HEK293T (cell line): ENCODE results near the gene CYP2C8.
"Not testable (repeated sequence)": the region's sequence is repeated elsewhere in the genome, so short reads cannot be mapped to it uniquely, and the experiment has no call there.

ENCODE experiments used
- CTCF ChIA-PET: fragments of 350-600 bp; formaldehyde crosslinking; extraction: SDS; loops from one replicate; lab custom pipeline; 2021; ENCODE audit warnings: antibody characterized with exemption, inconsistent platforms; lab: Yijun Ruan, JAX
- POLR2A ChIA-PET: fragments of 350-600 bp; formaldehyde crosslinking; extraction: SDS; loops from one replicate; lab custom pipeline; 2020; ENCODE audit warnings: antibody characterized with exemption, inconsistent platforms; lab: Yijun Ruan, JAX
- DNase-seq: peaks from one replicate; pipeline ENCODE4 v3.0.0; 2012; ENCODE audit warnings: mixed read lengths; ENCODE audit errors: extremely low spot score
- ARNT ChIP-seq: fragments of 450-650 bp; IDR thresholded peaks from 2 replicates; pipeline ENCODE4 v1.6.1; 2017; ENCODE audit warnings: mild to moderate bottlenecking
- BHLHE40 ChIP-seq: fragments of 450-650 bp; IDR thresholded peaks from 2 replicates; pipeline ENCODE4 v1.6.1; 2016; ENCODE audit warnings: mild to moderate bottlenecking, moderate library complexity, borderline replicate concordance
- CTBP1 ChIP-seq: fragments of 450-650 bp; IDR thresholded peaks from 2 replicates; pipeline ENCODE4 v1.6.1; 2016; ENCODE audit warnings: borderline replicate concordance
- ELF4 ChIP-seq: fragments of 450-650 bp; IDR thresholded peaks from 2 replicates; pipeline ENCODE4 v1.6.1; 2017; ENCODE audit warnings: antibody characterized with exemption
- FOXA1 ChIP-seq: fragments of 450-650 bp; IDR thresholded peaks from 2 replicates; pipeline ENCODE4 v1.6.1; 2016; ENCODE audit warnings: mild to moderate bottlenecking
- FOXK2 ChIP-seq: fragments of 450-650 bp; IDR thresholded peaks from 2 replicates; pipeline ENCODE4 v1.6.1; 2016; ENCODE audit warnings: mild to moderate bottlenecking
- FOXM1 ChIP-seq: fragments of 450-650 bp; IDR thresholded peaks from 2 replicates; pipeline ENCODE4 v1.6.1; 2017; ENCODE audit warnings: mild to moderate bottlenecking, borderline replicate concordance
- HDGF ChIP-seq: fragments of 450-650 bp; IDR thresholded peaks from 2 replicates; pipeline ENCODE4 v1.6.1; 2017; ENCODE audit warnings: antibody characterized with exemption, borderline replicate concordance
- L3MBTL2 ChIP-seq: fragments of 450-650 bp; conservative IDR thresholded peaks from 2 replicates; pipeline ENCODE4 v1.6.1; 2016; ENCODE audit warnings: mild to moderate bottlenecking
- LEF1 ChIP-seq: fragments of 450-650 bp; IDR thresholded peaks from 2 replicates; pipeline ENCODE4 v1.6.1; 2017; ENCODE audit warnings: mild to moderate bottlenecking, borderline replicate concordance
- NFRKB ChIP-seq: fragments of 450-650 bp; IDR thresholded peaks from 2 replicates; pipeline ENCODE4 v1.6.1; 2016; ENCODE audit warnings: mild to moderate bottlenecking, moderate library complexity
- SP1 ChIP-seq: fragments of 450-650 bp; IDR thresholded peaks from 2 replicates; pipeline ENCODE4 v1.6.1; 2017
- SUZ12 ChIP-seq: fragments of 450-650 bp; IDR thresholded peaks from 2 replicates; pipeline ENCODE4 v1.6.1; 2016; ENCODE audit warnings: mild to moderate bottlenecking
- TARDBP ChIP-seq: fragments of 450-650 bp; IDR thresholded peaks from 2 replicates; pipeline ENCODE4 v1.6.1; 2016
- ZNF384 ChIP-seq: fragments of 450-650 bp; IDR thresholded peaks from 2 replicates; pipeline ENCODE4 v1.6.1; 2016
- TF ChIP-seq, protein P1 (sequence below): fragments of 450-650 bp; IDR thresholded peaks from 2 replicates; pipeline ENCODE4 v1.6.1; 2016

Gene CYP2C8

DNA sequence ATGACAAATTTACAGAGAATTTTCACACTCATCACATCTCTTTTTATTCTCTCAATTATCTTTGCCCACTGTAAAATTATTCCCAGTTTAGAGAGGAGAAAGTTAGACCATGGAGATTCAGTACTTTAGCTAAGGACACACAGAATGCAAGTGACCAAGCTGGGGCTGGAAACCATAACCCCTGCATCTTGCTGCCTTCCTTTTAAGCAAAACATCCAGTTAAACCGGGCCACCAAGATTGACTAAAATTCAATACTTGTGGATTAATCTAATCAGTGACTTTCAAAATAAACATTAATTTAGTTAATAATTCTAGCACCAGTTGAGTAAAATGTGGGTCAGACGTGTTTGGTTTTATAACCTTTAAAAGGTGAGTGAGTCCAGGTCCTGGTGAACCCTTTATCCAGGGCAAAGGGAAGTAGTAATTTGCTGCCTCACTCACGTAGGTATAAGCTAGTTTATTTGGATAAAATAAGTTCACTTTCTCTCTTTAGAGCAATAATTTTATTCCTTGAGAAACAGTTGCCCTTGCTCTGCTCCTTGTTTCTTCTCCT is 1.9 kb upstream of the CYP2C8 start:
- POLR2A ChIA-PET: no interaction called here
- CTCF ChIA-PET: no interaction called here
- DNase-seq: no peak
- TF ChIP-seq LEF1 (no peak), HDGF (no peak), ARNT (no peak), SP1 (no peak), NFRKB (no peak), SUZ12 (no peak), L3MBTL2 (no peak)
- TF ChIP-seq, protein P1, sequence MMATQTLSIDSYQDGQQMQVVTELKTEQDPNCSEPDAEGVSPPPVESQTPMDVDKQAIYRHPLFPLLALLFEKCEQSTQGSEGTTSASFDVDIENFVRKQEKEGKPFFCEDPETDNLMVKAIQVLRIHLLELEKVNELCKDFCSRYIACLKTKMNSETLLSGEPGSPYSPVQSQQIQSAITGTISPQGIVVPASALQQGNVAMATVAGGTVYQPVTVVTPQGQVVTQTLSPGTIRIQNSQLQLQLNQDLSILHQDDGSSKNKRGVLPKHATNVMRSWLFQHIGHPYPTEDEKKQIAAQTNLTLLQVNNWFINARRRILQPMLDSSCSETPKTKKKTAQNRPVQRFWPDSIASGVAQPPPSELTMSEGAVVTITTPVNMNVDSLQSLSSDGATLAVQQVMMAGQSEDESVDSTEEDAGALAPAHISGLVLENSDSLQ: no peak

DNA sequence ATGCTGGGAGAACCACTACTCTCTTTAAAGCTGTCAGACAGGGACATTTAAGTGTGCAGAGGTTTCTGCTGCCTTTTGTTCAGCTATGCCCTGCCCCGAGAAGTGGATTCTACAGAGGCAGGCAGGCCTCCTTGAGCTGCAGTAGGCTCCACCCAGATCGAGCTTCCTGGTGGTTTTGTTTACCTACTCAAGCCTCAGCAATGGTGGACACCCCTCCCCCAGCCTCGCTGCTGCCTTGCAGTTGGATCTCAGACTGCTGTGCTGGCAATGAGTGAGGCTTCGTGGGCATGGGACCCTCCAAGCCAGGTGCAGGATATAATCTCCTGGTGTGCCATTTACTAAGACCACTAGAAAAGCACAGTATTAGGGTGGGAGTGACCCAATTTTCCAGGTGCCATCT is 5.2 kb downstream of the CYP2C8 start:
- DNase-seq, POLR2A ChIA-PET, CTCF ChIA-PET: not testable (repeated sequence)

DNA sequence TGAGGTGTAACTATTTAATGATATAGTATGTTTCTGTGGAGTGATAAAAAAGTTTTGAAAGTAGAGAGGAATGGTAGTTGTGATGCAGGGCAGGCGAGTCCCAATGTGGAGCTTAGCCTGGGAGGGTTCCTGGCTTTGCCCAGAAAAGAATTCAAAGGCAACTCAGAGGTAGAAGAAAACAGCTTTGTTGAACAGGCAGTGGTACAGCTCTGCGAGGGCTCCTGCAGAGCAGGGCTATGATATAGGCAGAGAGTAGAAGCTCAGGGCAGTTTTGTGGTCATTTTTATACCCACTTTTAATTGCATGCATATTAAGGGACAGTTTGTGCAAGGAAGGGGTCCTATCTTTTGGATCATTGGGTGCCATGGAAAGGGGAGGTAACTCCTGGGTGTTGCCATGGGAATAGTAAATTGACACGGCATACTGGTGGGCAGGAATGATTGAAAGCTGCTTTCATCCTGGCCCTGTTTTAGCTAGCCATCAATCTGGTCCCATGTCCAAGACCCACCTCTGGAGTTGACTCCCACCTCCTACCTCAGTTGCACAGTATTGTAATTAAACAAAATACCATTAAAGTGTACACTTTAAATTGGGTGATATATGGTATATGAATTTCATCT is 12.4 kb downstream of the CYP2C8 start:
- CTCF ChIA-PET: no interaction called here
- POLR2A ChIA-PET: no interaction called here
- TF ChIP-seq SUZ12 (no peak), BHLHE40 (no peak), HDGF (no peak), FOXK2 (no peak), CTBP1 (no peak)

DNA sequence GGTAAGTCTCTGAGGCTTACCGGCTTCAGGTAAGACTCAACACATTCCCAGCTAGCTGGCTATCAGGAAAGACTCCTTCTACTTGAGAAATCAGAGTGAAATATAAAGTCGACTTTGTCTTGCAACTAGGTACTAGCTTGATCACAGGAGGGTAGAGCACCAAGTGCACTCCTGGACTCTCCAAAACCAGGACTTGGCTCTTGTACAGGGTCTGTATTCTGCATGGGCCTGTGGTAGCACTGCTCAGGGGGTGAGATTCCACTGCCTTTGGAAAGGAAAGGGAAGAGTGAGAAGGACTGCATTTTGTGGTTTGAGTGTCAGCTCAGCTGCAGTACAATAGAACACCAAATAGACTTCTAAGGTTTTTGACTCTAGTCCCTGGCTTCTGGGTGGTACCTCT is 19.4 kb downstream of the CYP2C8 start:
- ChIA-PET CTCF (no interaction called here), POLR2A (no interaction called here)
- TF ChIP-seq ELF4 (no peak), FOXK2 (no peak), FOXA1 (no peak), TARDBP (no peak), L3MBTL2 (no peak), NFRKB (no peak), LEF1 (no peak), SUZ12 (no peak), ARNT (no peak), HDGF (no peak), ZNF384 (no peak), SP1 (no peak)
- TF ChIP-seq, protein P1: no peak
- DNase-seq: no peak

More for the DNA sequence above, 12.4 kb downstream of the CYP2C8 start:
- DNase-seq: no peak

DNA sequence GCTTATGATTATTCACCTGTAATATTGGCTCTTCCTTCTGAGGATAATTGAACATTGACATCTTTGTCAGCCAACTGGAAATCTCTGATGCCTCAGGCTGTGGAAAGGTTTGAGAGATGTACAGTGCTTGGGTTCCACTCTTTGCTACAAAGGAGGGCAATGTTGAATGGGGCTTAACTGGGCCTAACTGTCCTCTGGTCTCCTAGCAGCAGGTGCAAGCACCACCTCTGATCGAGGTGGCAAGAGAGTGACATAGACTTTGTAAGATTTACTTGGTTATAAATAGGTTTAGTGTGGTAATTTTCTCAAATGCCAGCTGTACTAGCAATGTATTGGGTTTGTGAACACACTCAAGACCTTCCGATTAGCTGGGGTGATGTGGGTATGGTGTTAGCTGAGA is 21.1 kb downstream of the CYP2C8 start:
- TF ChIP-seq CTBP1: no peak
- no peak for TF ChIP-seq ARNT
- TF ChIP-seq LEF1: no peak
- TF ChIP-seq ZNF384: no peak
- no peak for TF ChIP-seq L3MBTL2
- no peak for TF ChIP-seq BHLHE40
- TF ChIP-seq SUZ12: no peak
- no peak for TF ChIP-seq FOXM1
- TF ChIP-seq NFRKB: no peak
- no peak for TF ChIP-seq HDGF
- no peak for TF ChIP-seq SP1
- TF ChIP-seq, protein P1: no peak
- TF ChIP-seq FOXK2: no peak
- no peak for TF ChIP-seq FOXA1
- TF ChIP-seq ELF4: no peak
- TF ChIP-seq TARDBP: no peak
- ChIA-PET CTCF (no interaction called here), POLR2A (no interaction called here)
- no peak for DNase-seq

DNA sequence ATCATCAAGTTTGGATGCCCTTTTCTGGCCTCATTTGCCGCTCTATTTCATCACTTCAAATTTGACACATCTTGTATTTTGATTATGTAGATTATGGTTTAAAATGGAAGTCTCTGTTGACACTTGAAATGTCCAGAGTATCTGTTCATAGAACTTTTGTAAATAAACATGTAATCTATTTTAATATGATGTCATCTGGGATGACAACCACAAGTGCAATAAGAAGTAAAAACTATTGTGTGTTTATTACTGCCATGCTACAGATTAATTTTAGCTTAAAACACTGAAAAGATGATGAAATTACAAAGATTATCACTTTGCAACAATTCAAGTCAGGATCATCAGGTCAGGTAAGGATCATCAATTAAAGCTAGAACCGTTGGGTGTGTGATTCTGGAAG is 30.0 kb downstream of the CYP2C8 start:
- POLR2A ChIA-PET: no interaction called here
- CTCF ChIA-PET: no interaction called here
- no peak for TF ChIP-seq BHLHE40
- TF ChIP-seq TARDBP: no peak
- no peak for TF ChIP-seq ARNT
- TF ChIP-seq, protein P1: no peak
- TF ChIP-seq NFRKB: no peak
- no peak for TF ChIP-seq FOXK2
- no peak for TF ChIP-seq LEF1
- no peak for TF ChIP-seq FOXA1
- TF ChIP-seq HDGF: no peak
- TF ChIP-seq ELF4: no peak
- no peak for TF ChIP-seq L3MBTL2
- TF ChIP-seq FOXM1: no peak
- no peak for TF ChIP-seq ZNF384
- TF ChIP-seq SUZ12: no peak
- TF ChIP-seq CTBP1: no peak
- TF ChIP-seq SP1: no peak
- no peak for DNase-seq
